Lower lobe of right lung (tissue), 2 donors: Measurements from ENCODE around the gene DNM2. TPM values are rescaled to one million over a fixed set of nuclear protein-coding genes. Genes with fewer than 3 reads are reported as not detected.
"Not testable (repeated sequence)": the region's sequence is repeated elsewhere in the genome, so short reads cannot be mapped to it uniquely, and the experiment has no call there.

ENCODE experiments used
- ATAC-seq, 2 donors: fragments of 200-7000 bp; cut with Tn5 transposase; one replicate each; pipeline ENCODE4 v1.9.1; 2020 to 2022; ENCODE audit warnings: mild to moderate bottlenecking in 2 of 2, moderate library complexity in 2 of 2
- DNase-seq: peaks from one replicate; pipeline ENCODE4 v3.0.0-alpha.2; 2020
- H3K27ac ChIP-seq: fragments of 200-600 bp; one replicate; pipeline ENCODE4 v1.8.0; 2022
- H3K27me3 ChIP-seq: fragments of 200-600 bp; one replicate; pipeline ENCODE4 v1.8.0; 2022; ENCODE audit warnings: low read depth
- H3K36me3 ChIP-seq: fragments of 200-600 bp; one replicate; pipeline ENCODE4 v1.8.0; 2022; ENCODE audit warnings: mild to moderate bottlenecking
- H3K4me1 ChIP-seq: fragments of 200-600 bp; one replicate; pipeline ENCODE4 v1.8.0; 2022
- H3K4me3 ChIP-seq: fragments of 200-600 bp; one replicate; pipeline ENCODE4 v1.8.0; 2022; ENCODE audit warnings: mild to moderate bottlenecking
- H3K9me3 ChIP-seq: fragments of 200-600 bp; one replicate; pipeline ENCODE4 v1.8.0; 2022
- intact Hi-C: fragments of 100-400 bp; cut with DNase I; formaldehyde crosslinking; loops from one replicate; pipeline ENCODE4 v1.11.0; 2022
- total RNA-seq: library from RNA; stranded (reverse); fragmentation: NEBNext Ultra II Directional; extraction: Animal tissue kit (Norgen Biotek cat#: 25700); gene quantifications from one replicate; pipeline ENCODE4 v1.2.1, GENCODE V29; 2021
- TF ChIP-seq, protein P1 (sequence below): fragments of 200-600 bp; IDR thresholded peaks from one replicate; pipeline ENCODE4 v1.8.0; 2022; ENCODE audit warnings: antibody characterized with exemption, mild to moderate bottlenecking
- donor health status: DM: no; HTN: yes; CAD: no; lungs with severe emphysema.

The DNM2 gene
- total RNA-seq, 1 donor from 2014 or later: 282 TPM

DNA sequence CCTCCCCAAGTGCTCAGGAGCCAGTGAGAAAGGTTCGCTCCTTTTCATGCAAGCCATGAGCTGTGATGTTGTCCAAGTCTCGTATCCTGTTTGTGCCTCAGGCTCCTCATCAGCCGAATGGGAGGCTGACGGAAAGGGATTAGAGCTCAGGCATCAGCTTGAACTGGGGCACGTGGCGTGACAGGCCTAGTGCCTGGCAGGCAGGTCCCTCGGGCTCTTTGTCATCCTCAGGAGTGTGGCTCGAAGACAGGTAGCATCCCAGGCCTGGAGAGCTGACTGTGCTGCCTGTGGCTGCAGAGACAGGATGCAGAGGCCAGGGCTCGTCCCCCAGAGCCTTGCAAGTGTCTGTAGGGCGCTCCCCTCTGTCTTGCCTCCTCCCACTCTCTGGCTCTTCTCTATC is 38.5 kb downstream of the DNM2 start:
- ATAC-seq (no peak), DNase-seq (no peak)
- no peak overlapping the region for H3K4me3 ChIP-seq
- TF ChIP-seq, protein P1, sequence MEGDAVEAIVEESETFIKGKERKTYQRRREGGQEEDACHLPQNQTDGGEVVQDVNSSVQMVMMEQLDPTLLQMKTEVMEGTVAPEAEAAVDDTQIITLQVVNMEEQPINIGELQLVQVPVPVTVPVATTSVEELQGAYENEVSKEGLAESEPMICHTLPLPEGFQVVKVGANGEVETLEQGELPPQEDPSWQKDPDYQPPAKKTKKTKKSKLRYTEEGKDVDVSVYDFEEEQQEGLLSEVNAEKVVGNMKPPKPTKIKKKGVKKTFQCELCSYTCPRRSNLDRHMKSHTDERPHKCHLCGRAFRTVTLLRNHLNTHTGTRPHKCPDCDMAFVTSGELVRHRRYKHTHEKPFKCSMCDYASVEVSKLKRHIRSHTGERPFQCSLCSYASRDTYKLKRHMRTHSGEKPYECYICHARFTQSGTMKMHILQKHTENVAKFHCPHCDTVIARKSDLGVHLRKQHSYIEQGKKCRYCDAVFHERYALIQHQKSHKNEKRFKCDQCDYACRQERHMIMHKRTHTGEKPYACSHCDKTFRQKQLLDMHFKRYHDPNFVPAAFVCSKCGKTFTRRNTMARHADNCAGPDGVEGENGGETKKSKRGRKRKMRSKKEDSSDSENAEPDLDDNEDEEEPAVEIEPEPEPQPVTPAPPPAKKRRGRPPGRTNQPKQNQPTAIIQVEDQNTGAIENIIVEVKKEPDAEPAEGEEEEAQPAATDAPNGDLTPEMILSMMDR: no peak
- H3K9me3 ChIP-seq: no peaks in the 10 kb centered on the region
- peaks cover 82% of the 10 kb centered on the region for H3K4me1 ChIP-seq
- intact Hi-C loops: no loop called here
- H3K27me3 ChIP-seq: no peaks in the 10 kb centered on the region
- no peak overlapping the region for H3K27ac ChIP-seq
- H3K36me3 ChIP-seq: peaks cover 16% of the 10 kb centered on the region

DNA sequence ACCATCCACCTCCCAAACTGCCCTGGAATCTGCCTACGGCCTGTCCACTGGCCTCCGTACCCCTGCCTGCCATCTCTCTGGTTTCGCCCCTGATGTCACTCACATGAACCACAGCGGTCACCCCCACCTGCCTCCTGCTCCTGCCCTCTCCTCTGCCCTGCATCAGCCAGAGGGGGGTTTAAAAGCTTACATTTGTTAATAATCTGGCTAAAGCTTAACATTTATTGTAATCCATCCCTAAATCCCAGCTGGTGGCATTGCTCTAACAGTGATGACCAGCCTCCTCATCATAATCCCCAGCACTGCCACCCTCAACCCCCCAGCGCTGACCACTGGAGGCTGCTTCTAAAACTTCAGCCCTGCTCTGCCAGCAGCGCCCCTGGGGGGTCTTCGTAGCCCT is 38.9 kb downstream of the DNM2 start:
- DNase-seq (no peak), ATAC-seq (no peak)
- Histone ChIP-seq H3K4me3 (no peak overlapping the region), H3K36me3 (peaks cover 20% of the 10 kb centered on the region), H3K4me1 (peaks cover 82% of the 10 kb centered on the region), H3K9me3 (no peaks in the 10 kb centered on the region), H3K27ac (peak overlapping the region; percentile 20), H3K27me3 (no peaks in the 10 kb centered on the region)
- intact Hi-C loops: no loop called here
- TF ChIP-seq, protein P1: no peak

DNA sequence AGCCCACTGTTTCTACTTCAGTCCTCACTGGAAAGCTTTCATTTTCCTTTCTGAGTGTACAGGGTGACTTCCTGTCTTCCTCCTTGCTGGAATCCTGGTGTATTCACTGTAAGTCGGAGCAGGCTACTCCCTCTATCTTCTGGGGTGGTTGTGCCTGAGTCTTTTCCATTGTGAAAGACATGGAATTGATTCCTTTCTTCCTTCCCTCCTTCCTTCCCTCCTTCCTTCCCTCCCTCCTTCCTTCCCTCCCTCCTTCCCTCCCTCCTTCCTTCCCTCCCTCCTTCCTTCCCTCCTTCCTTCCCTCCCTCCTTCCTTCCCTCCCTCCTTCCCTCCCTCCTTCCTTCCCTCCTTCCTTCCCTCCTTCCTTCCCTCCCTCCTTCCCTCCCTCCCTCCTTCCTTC is 40.2 kb downstream of the DNM2 start:
- H3K9me3 ChIP-seq, H3K27me3 ChIP-seq, DNase-seq, H3K4me3 ChIP-seq, intact Hi-C loops, ATAC-seq: not testable (repeated sequence)
- Histone ChIP-seq H3K4me1 (peaks cover 82% of the 10 kb centered on the region), H3K27ac (peak overlapping the region; percentile 20), H3K36me3 (peaks cover 33% of the 10 kb centered on the region)

DNA sequence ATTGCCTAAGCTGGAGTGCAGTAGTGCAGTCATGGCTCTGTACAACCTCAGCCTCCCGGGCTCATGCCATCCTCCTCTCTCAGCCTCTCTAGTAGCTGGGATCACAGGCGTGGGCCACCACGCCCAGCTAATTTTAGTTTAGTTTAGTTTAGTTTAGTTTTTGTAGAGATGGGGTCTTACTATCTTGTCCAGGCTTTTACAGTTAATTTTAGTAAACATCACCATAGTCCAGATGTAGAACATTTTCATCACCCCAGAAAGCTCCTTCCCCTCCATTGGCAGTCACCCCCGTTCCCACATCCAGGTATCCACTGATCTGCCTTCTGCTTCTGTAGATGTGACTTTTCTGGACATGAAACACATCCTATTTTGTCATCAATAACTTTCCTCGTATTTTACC is 41.1 kb downstream of the DNM2 start:
- Histone ChIP-seq H3K27me3 (no peaks in the 10 kb centered on the region), H3K4me1 (peaks cover 83% of the 10 kb centered on the region)
- ATAC-seq: no peak

DNA sequence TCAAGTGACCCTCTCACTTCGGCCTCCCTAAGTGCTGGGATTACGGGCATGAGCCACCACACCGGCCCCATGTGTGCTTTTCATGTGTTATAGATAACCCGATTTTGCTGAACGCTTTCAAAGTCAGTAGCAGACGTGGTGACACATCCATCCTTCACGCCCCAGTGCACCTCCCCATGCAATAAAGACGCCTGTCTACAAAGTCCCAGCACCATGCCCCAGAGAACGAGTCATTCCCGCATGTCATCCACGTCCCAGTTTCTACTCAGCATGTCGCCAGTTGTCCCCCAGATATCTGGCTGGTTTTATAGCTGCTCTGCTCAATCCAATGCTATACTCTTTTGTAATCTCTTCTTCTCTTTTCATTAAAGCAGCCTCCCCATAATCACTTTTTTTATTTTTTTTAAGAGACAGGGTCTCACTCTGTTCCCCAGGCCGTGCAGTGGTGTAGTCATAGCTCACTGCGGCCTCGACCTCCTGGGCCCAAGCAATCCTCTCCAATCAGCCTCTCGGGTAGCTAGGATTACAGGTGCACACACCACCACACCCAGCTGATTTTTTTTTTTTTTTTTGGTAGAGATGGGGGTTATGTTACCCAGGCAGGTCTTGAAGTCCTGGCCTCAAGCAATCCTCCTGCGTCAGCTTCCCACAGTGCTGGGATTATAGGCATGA is 42.5 kb downstream of the DNM2 start:
- DNase-seq (no peak), ATAC-seq (no peak)
- Histone ChIP-seq H3K36me3 (peaks cover 42% of the 10 kb centered on the region), H3K4me3 (no peak overlapping the region), H3K27ac (peak overlapping the region; percentile 2), H3K4me1 (peaks cover 90% of the 10 kb centered on the region), H3K9me3 (no peaks in the 10 kb centered on the region), H3K27me3 (no peaks in the 10 kb centered on the region)
- intact Hi-C loops: no loop called here
- TF ChIP-seq, protein P1: no peak

More for the DNA sequence above, 41.1 kb downstream of the DNM2 start:
- peak overlapping the region; percentile 2 for H3K27ac ChIP-seq
- H3K4me3 ChIP-seq: no peak overlapping the region
- H3K36me3 ChIP-seq: peaks cover 34% of the 10 kb centered on the region
- no peaks in the 10 kb centered on the region for H3K9me3 ChIP-seq
- intact Hi-C loops: no loop called here
- TF ChIP-seq, protein P1: no peak
- DNase-seq: no peak

DNA sequence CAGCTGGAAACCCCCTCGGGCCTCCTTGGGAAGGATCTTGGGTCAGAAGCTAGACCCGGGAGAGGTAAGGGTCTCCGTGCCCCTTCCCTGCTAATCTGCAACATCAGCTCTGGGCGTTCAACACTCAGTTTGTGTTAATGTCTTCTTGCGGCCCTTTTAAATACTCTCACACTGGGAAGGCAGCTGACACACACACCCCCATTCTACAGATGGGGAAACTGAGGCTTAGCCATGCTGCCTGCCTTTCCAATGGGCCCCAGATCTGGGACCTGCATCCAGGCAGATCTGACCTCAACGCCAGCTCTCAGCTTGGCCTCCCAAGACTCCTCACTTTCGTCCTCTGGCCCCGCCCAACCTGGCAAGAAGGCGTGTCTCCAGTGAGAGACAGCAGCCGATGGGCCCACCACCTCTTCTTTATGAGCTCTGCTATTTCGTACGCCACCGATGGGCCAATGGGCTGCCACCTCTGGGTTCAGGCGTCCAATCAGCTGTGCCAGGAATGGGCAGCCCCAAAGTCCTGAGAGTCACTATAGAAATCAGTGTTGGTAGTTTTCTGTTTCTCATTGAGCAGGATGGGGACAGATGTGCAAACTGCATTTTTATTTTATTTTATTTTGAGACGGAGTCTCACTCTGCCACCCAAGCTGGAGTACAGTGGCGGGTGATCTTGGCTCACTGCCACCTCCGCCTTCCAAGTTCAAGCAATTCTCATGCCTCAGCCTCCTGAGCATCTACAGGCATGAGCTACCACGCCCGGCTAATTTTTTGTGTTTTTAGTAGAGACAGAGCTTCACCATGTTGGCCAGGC is 43.8 kb downstream of the DNM2 start:
- H3K36me3 ChIP-seq: peaks cover 42% of the 10 kb centered on the region
- H3K4me1 ChIP-seq: peaks cover 90% of the 10 kb centered on the region
- H3K27me3 ChIP-seq: no peaks in the 10 kb centered on the region
- intact Hi-C loops: no loop called here
- H3K27ac ChIP-seq: peak overlapping the region; percentile 68
- no peak overlapping the region for H3K4me3 ChIP-seq
- no peaks in the 10 kb centered on the region for H3K9me3 ChIP-seq
- TF ChIP-seq, protein P1: no peak
- ATAC-seq (no peak), DNase-seq (no peak)
